H9 (cell line): Measurements from ENCODE around the gene ANKRD7. TPM values are rescaled to one million over a fixed set of nuclear protein-coding genes. Genes with fewer than 3 reads are reported as not detected.

Experiments used
- DNase-seq: peaks from one replicate; pipeline ENCODE4 v3.0.0-alpha.2; 2017
- H2AFZ ChIP-seq: one replicate; pipeline ENCODE4 v1.6.1; 2013; ENCODE audit warnings: mild to moderate bottlenecking, low read length, control low read depth, moderate library complexity
- H2AK5ac ChIP-seq: 2 replicates; pipeline ENCODE4 v1.6.1; 2013; ENCODE audit warnings: low read length, control low read depth, mixed read lengths; ENCODE audit not compliant: insufficient read length
- H2BK120ac ChIP-seq: one replicate; pipeline ENCODE4 v1.6.1; 2013; ENCODE audit warnings: low read depth, mild to moderate bottlenecking, low read length, control low read depth, inconsistent platforms; ENCODE audit not compliant: poor library complexity, severe bottlenecking
- H2BK12ac ChIP-seq: 2 replicates; pipeline ENCODE4 v1.6.1; 2013; ENCODE audit warnings: low read length, control low read depth, mixed read lengths, low read depth; ENCODE audit not compliant: insufficient read length
- H2BK15ac ChIP-seq: 2 replicates; pipeline ENCODE4 v1.6.1; 2013; ENCODE audit warnings: low read depth, low read length, control low read depth
- H2BK20ac ChIP-seq: one replicate; pipeline ENCODE4 v1.6.1; 2013; ENCODE audit warnings: low read depth, mild to moderate bottlenecking, low read length, control low read depth, inconsistent platforms; ENCODE audit not compliant: poor library complexity, severe bottlenecking
- H2BK5ac ChIP-seq: 2 replicates; pipeline ENCODE4 v1.6.1; 2013; ENCODE audit warnings: low read length, control low read depth, mixed read lengths; ENCODE audit not compliant: insufficient read length
- H3K14ac ChIP-seq: 2 replicates; pipeline ENCODE4 v1.6.1; 2013; ENCODE audit warnings: low read length, control low read depth; ENCODE audit not compliant: insufficient read depth
- H3K18ac ChIP-seq: 2 replicates; pipeline ENCODE4 v1.6.1; 2013; ENCODE audit warnings: low read depth, mild to moderate bottlenecking, mixed read lengths, low read length, control low read depth; ENCODE audit not compliant: insufficient read length
- H3K23ac ChIP-seq: 2 replicates; pipeline ENCODE4 v1.6.1; 2013; ENCODE audit warnings: low read length, control low read depth, mixed read lengths, low read depth; ENCODE audit not compliant: insufficient read length
- H3K23me2 ChIP-seq: 2 replicates; pipeline ENCODE4 v1.6.1; 2013; ENCODE audit warnings: low read depth, mild to moderate bottlenecking, mixed read lengths, low read length, control low read depth; ENCODE audit not compliant: insufficient read length, poor library complexity, severe bottlenecking
- H3K27ac ChIP-seq: 2 replicates; pipeline ENCODE4 v1.5.1; 2013; ENCODE audit warnings: low read length, control low read depth, mixed read lengths, low read depth; ENCODE audit not compliant: insufficient read length
- H3K27me3 ChIP-seq: 2 replicates; pipeline ENCODE4 v1.6.1; 2013; ENCODE audit warnings: low read length, control low read depth, inconsistent platforms; ENCODE audit not compliant: insufficient read depth
- H3K4ac ChIP-seq: 2 replicates; pipeline ENCODE4 v1.6.1; 2013; ENCODE audit warnings: low read depth, mild to moderate bottlenecking, control low read depth, inconsistent platforms, low read length, moderate library complexity
- H3K4me1 ChIP-seq: 2 replicates; pipeline ENCODE4 v1.6.1; 2013; ENCODE audit warnings: low read length, control low read depth, inconsistent platforms; ENCODE audit not compliant: insufficient read depth
- H3K4me2 ChIP-seq: 2 replicates; pipeline ENCODE4 v1.6.1; 2013; ENCODE audit warnings: low read length, control low read depth, mixed read lengths; ENCODE audit not compliant: insufficient read length, insufficient read depth
- H3K56ac ChIP-seq: 2 replicates; pipeline ENCODE4 v1.6.1; 2013; ENCODE audit warnings: low read depth, mild to moderate bottlenecking, mixed read lengths, low read length, control low read depth; ENCODE audit not compliant: insufficient read length
- H3K79me1 ChIP-seq: 2 replicates; pipeline ENCODE4 v1.6.1; 2013; ENCODE audit warnings: low read depth, mild to moderate bottlenecking, moderate library complexity, low read length, control low read depth, inconsistent platforms; ENCODE audit not compliant: insufficient read depth, poor library complexity, severe bottlenecking
- H3K79me2 ChIP-seq: 2 replicates; pipeline ENCODE4 v1.6.1; 2013; ENCODE audit warnings: low read length, control low read depth, inconsistent platforms; ENCODE audit not compliant: insufficient read depth
- H3K9ac ChIP-seq: 2 replicates; pipeline ENCODE4 v1.6.1; 2013; ENCODE audit warnings: low read length, control low read depth, mixed read lengths; ENCODE audit not compliant: insufficient read length; ENCODE audit errors: extremely low read depth
- H3K9me3 ChIP-seq: one replicate; pipeline ENCODE4 v1.6.1; 2013; ENCODE audit warnings: low read depth, low read length, inconsistent platforms; ENCODE audit not compliant: control insufficient read depth
- H3T11ph ChIP-seq: one replicate; pipeline ENCODE4 v1.6.1; 2013; ENCODE audit warnings: mild to moderate bottlenecking, low read length, control low read depth, inconsistent platforms
- H4K20me1 ChIP-seq: one replicate; pipeline ENCODE4 v1.6.1; 2013; ENCODE audit not compliant: control insufficient read depth, insufficient read length, insufficient read depth
- H4K5ac ChIP-seq: 2 replicates; pipeline ENCODE4 v1.6.1; 2013; ENCODE audit warnings: low read depth, mild to moderate bottlenecking, mixed read lengths, low read length, control low read depth; ENCODE audit not compliant: insufficient read length
- H4K8ac ChIP-seq: replicated peaks from 2 replicates; pipeline ENCODE4 v1.6.1; 2013; ENCODE audit warnings: low read length, control low read depth, mixed read lengths, low read depth; ENCODE audit not compliant: insufficient read length
- H4K91ac ChIP-seq: 2 replicates; pipeline ENCODE4 v1.6.1; 2013; ENCODE audit warnings: low read depth, mild to moderate bottlenecking, moderate library complexity, mixed read lengths, low read length, control low read depth; ENCODE audit not compliant: insufficient read length
- H3K27ac Mint-ChIP-seq, 3 experiments: 2 replicates in 2 of 3; 3 replicates in 1 of 3; pipeline ENCODE4 v1.8.0; 2020 to 2021; ENCODE audit warnings: mixed read lengths in 3 of 3, mild to moderate bottlenecking in 1 of 3, moderate library complexity in 1 of 3
- H3K27me3 Mint-ChIP-seq: 2 replicates; pipeline ENCODE4 v1.8.0; 2021; ENCODE audit warnings: low read depth, mild to moderate bottlenecking, moderate library complexity, mixed read lengths
- H3K36me3 Mint-ChIP-seq, 3 experiments: 2 replicates in 2 of 3; 3 replicates in 1 of 3; pipeline ENCODE4 v1.8.0; 2020 to 2021; ENCODE audit warnings: low read depth in 3 of 3, mixed read lengths in 3 of 3; ENCODE audit not compliant: insufficient read depth in 1 of 3
- H3K4me1 Mint-ChIP-seq, 2 experiments: 2 replicates each; pipeline ENCODE4 v1.8.0; 2020; ENCODE audit warnings: mixed read lengths in 2 of 2
- H3K4me3 Mint-ChIP-seq, 2 experiments: 2 replicates in 1 of 2; 3 replicates in 1 of 2; pipeline ENCODE4 v1.8.0; 2020 to 2021; ENCODE audit warnings: mild to moderate bottlenecking in 2 of 2, mixed read lengths in 2 of 2, moderate library complexity in 1 of 2
- H3K9me3 Mint-ChIP-seq, 2 experiments: 2 replicates in 1 of 2; 3 replicates in 1 of 2; pipeline ENCODE4 v1.8.0; 2020; ENCODE audit warnings: mild to moderate bottlenecking in 2 of 2, mixed read lengths in 2 of 2, moderate library complexity in 1 of 2
- CTCF ChIP-seq: fragments of 200-600 bp; sonication (generic); conservative IDR thresholded peaks from 3 replicates; pipeline ENCODE4 v1.8.0; 2021; ENCODE audit warnings: antibody characterized with exemption, mild to moderate bottlenecking
- total RNA-seq: library from RNA; stranded (reverse); gene quantifications from 2 replicates; pipeline ENCODE4 v1.2.1, GENCODE V29; 2021

ANKRD7 gene
- total RNA-seq, 1 experiment from 2014 or later, result not detected

- H3K27ac ChIP-seq, result no peak overlapping the region
- no peaks in the 10 kb centered on the region for H3K27me3 ChIP-seq
- TF ChIP-seq CTCF, result no peak
- H3K9ac ChIP-seq, result no peak overlapping the region
- H4K5ac ChIP-seq, result no peak overlapping the region
- H3K56ac ChIP-seq, result no peak overlapping the region
- Mint-ChIP-seq H3K36me3 (peaks cover 10 to 14% (median 14%) of the 10 kb centered on the region in 3 experiments), H3K9me3 (peaks cover 20 to 29% of the 10 kb centered on the region in 2 experiments), H3K27ac (no peak overlapping the region), H3K27me3 (no peaks in the 10 kb centered on the region), H3K4me1 (peaks cover 2% of the 10 kb centered on the region in 2 experiments; a peak in 1 of 4 replicates), H3K4me3 (no peak overlapping the region)
- H2BK12ac ChIP-seq, result no peak overlapping the region
- no peak overlapping the region for H3K4me2 ChIP-seq
- no peak overlapping the region for H2AFZ ChIP-seq
- H4K91ac ChIP-seq, result no peak overlapping the region
- no peaks in the 10 kb centered on the region for H3K79me1 ChIP-seq
- no peak overlapping the region for H3K4ac ChIP-seq
- no peak overlapping the region for H3T11ph ChIP-seq
- H4K20me1 ChIP-seq, result no peaks in the 10 kb centered on the region
- H3K79me2 ChIP-seq, result no peaks in the 10 kb centered on the region
- no peaks in the 10 kb centered on the region for H3K4me1 ChIP-seq
- H2BK15ac ChIP-seq, result no peak overlapping the region
- H3K9me3 ChIP-seq, result no peaks in the 10 kb centered on the region
- no peak overlapping the region for H3K18ac ChIP-seq
- no peak overlapping the region for H2BK5ac ChIP-seq
- H2BK20ac ChIP-seq, result no peak overlapping the region
- H3K14ac ChIP-seq, result no peak overlapping the region
- H3K23me2 ChIP-seq, result no peaks in the 10 kb centered on the region
- no peak overlapping the region for H3K23ac ChIP-seq
- DNase-seq, result no peak
- no peak overlapping the region for H2AK5ac ChIP-seq
- no peak overlapping the region for H4K8ac ChIP-seq
- H2BK120ac ChIP-seq, result no peak overlapping the region
Observed at GRCh38 chr7:118288098-118288497, 63.6 kb downstream of the ANKRD7 start.
